ENCODE measurements around the gene CENPP. TPM values are rescaled to one million over a fixed set of nuclear protein-coding genes. Genes with fewer than 3 reads are reported as not detected.

Gene CENPP
- total RNA-seq, 1 experiment from 2014 or later = 15.6 TPM

DNA sequence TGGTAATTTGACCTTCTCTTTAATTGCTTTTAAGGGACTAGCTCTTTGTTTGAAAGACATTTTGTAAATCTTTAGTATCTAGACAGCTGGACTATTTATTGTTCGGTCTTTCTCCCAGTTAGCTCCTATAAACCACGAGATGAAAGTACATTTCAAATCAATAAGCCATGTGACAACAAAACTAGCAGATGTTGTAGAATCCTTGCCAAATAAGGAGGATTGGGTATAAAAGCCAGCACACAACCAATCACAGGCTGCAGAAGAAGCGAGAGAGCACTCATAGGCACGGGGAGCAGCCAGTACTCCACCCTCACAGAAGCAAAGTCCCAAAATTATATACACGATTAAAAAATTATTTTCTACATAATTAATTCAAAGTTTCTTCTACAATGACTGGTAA, 106.6 kb downstream of the CENPP start:
- no peak overlapping the region for H3K27ac ChIP-seq (ENCODE audit: low read depth, low read length, poor library complexity, severe bottlenecking)
- intact Hi-C loops (cut with micrococcal nuclease; ENCODE audit: unreplicated experiment) = no loop called here
- H3K4me3 ChIP-seq (ENCODE audit: low read depth, low read length, poor library complexity, severe bottlenecking) = no peak overlapping the region
- H3K4me1 ChIP-seq (ENCODE audit: insufficient read depth, low read length, poor library complexity, severe bottlenecking) = no peaks in the 10 kb centered on the region
- CTCF ChIA-PET = interaction anchor here (0.8 kb wide), 1 partner anchor 44 kb away, joined by 3 read pairs; no protein-coding TSS in a partner anchor
- no peaks in the 10 kb centered on the region for H3K9me3 ChIP-seq (ENCODE audit: low read depth, low read length, poor library complexity, severe bottlenecking)
- DNase-seq (ENCODE audit: low spot score) = no peak
- POLR2A ChIA-PET (ENCODE audit: low non-redundant PET) = no interaction called here
- TF ChIP-seq, protein P1, sequence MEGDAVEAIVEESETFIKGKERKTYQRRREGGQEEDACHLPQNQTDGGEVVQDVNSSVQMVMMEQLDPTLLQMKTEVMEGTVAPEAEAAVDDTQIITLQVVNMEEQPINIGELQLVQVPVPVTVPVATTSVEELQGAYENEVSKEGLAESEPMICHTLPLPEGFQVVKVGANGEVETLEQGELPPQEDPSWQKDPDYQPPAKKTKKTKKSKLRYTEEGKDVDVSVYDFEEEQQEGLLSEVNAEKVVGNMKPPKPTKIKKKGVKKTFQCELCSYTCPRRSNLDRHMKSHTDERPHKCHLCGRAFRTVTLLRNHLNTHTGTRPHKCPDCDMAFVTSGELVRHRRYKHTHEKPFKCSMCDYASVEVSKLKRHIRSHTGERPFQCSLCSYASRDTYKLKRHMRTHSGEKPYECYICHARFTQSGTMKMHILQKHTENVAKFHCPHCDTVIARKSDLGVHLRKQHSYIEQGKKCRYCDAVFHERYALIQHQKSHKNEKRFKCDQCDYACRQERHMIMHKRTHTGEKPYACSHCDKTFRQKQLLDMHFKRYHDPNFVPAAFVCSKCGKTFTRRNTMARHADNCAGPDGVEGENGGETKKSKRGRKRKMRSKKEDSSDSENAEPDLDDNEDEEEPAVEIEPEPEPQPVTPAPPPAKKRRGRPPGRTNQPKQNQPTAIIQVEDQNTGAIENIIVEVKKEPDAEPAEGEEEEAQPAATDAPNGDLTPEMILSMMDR (conservative IDR thresholded peaks at IDR 0.05; ENCODE audit: low read depth, low read length) = no peak
- no peak for TF ChIP-seq EZH2 (IDR thresholded peaks at IDR 0.05; ENCODE audit: borderline replicate concordance, low read depth, low read length, poor library complexity, severe bottlenecking)
- no peaks in the 10 kb centered on the region for H3K27me3 ChIP-seq (replicated peaks; ENCODE audit: insufficient read depth, low read depth, low read length, poor library complexity)
- H3K36me3 ChIP-seq (ENCODE audit: insufficient read depth, low read length, poor library complexity, severe bottlenecking) = no peaks in the 10 kb centered on the region
- BruUV-seq (replicated peaks) = no TSS peak

DNA sequence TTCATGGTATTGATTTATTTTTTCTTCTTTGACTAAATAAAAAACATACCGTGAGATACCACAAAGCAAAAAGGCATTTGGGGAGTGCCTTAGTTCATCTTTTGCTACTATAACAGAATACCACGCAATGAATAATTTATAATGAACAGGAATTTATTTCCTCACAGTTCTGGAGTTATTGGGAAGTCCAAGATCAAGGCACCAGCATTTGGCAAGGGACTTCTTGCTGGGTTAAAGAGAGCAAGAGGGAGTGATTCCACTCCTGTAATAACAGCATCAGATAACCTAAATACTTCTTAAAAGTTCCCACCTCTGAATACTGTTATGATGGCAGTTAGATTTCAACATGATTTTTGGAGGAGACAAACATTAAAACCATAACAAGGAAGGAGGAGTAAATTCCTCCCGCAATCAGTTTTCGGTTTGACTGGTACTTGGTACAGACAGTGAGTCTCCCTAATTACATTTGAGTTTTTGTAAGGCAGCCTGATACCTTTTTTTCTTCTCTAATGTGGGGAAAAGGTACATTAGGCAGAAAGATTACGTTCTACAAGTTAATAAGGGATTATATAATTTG, 107.3 kb downstream of the CENPP start:
- no peaks in the 10 kb centered on the region for H3K36me3 ChIP-seq (ENCODE audit: insufficient read depth, low read length, poor library complexity, severe bottlenecking)
- H3K27ac ChIP-seq (ENCODE audit: low read depth, low read length, poor library complexity, severe bottlenecking) = no peak overlapping the region
- no peak for DNase-seq (ENCODE audit: low spot score)
- ChIA-PET POLR2A (ENCODE audit: low non-redundant PET) (interaction anchor here (0.7 kb wide), 1 partner anchor 175 kb away, joined by 3 read pairs; no protein-coding TSS in a partner anchor), CTCF (no interaction called here)
- H3K9me3 ChIP-seq (ENCODE audit: low read depth, low read length, poor library complexity, severe bottlenecking) = no peaks in the 10 kb centered on the region
- intact Hi-C loops (cut with micrococcal nuclease; ENCODE audit: unreplicated experiment) = no loop called here
- BruUV-seq (replicated peaks) = no TSS peak
- H3K4me3 ChIP-seq (ENCODE audit: low read depth, low read length, poor library complexity, severe bottlenecking) = no peak overlapping the region
- no peaks in the 10 kb centered on the region for H3K4me1 ChIP-seq (ENCODE audit: insufficient read depth, low read length, poor library complexity, severe bottlenecking)
- H3K27me3 ChIP-seq (replicated peaks; ENCODE audit: insufficient read depth, low read depth, low read length, poor library complexity) = no peaks in the 10 kb centered on the region
- TF ChIP-seq, protein P1 (conservative IDR thresholded peaks at IDR 0.05; ENCODE audit: low read depth, low read length) = no peak
- TF ChIP-seq EZH2 (IDR thresholded peaks at IDR 0.05; ENCODE audit: borderline replicate concordance, low read depth, low read length, poor library complexity, severe bottlenecking) = no peak

DNA sequence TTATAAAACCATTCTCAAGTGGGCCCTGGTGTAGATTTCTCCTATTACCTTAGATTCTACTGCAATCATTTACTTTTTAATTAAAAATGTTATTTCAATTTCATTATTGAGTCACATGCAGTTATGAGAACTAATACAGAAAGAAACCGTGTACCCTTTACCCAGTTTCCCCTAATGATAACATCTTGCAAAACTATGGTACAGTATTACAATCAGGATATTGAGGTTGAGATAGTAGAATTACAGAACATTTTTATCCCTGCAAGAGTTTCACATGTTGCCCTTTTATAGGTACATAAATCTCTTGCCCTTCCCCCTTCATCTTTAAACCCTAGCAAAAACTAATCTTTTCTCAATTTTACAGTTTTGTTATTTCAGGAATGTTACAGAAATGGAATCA, 109.5 kb downstream of the CENPP start:
- CTCF ChIA-PET = no interaction called here

More for the DNA sequence above, 109.5 kb downstream of the CENPP start:
- BruUV-seq (replicated peaks) = no TSS peak
- H3K4me3 ChIP-seq (ENCODE audit: low read depth, low read length, poor library complexity, severe bottlenecking) = no peak overlapping the region
- TF ChIP-seq EZH2 (IDR thresholded peaks at IDR 0.05; ENCODE audit: borderline replicate concordance, low read depth, low read length, poor library complexity, severe bottlenecking) = no peak
- TF ChIP-seq, protein P1 (conservative IDR thresholded peaks at IDR 0.05; ENCODE audit: low read depth, low read length) = no peak
- H3K9me3 ChIP-seq (ENCODE audit: low read depth, low read length, poor library complexity, severe bottlenecking) = no peaks in the 10 kb centered on the region
- H3K36me3 ChIP-seq (ENCODE audit: insufficient read depth, low read length, poor library complexity, severe bottlenecking) = no peaks in the 10 kb centered on the region
- POLR2A ChIA-PET (ENCODE audit: low non-redundant PET) = no interaction called here
- no peaks in the 10 kb centered on the region for H3K4me1 ChIP-seq (ENCODE audit: insufficient read depth, low read length, poor library complexity, severe bottlenecking)
- no peak for DNase-seq (ENCODE audit: low spot score)
- intact Hi-C loops (cut with micrococcal nuclease; ENCODE audit: unreplicated experiment) = loop anchor here (5.0 kb wide), 1 partner anchor 108 kb away; the partner anchor contains the start of genes CENPP and NOL8
- no peak overlapping the region for H3K27ac ChIP-seq (ENCODE audit: low read depth, low read length, poor library complexity, severe bottlenecking)
- H3K27me3 ChIP-seq (replicated peaks; ENCODE audit: insufficient read depth, low read depth, low read length, poor library complexity) = no peaks in the 10 kb centered on the region

Data from A673 (cell line).